Tibial nerve (tissue), 4 donors: ENCODE results near the gene FRAS1. TPM values are rescaled to one million over a fixed set of nuclear protein-coding genes. Genes with fewer than 3 reads are reported as not detected.
"Not testable (repeated sequence)": the region's sequence is repeated elsewhere in the genome, so short reads cannot be mapped to it uniquely, and the experiment has no call there.

ENCODE experiments used
- DNase-seq, 2 donors: peaks; one replicate each; pipeline ENCODE4 v3.0.0-alpha.2; 2019; ENCODE audit warnings: low spot score in 2 of 2
- H3K27ac ChIP-seq, 4 donors: fragments of 200-600 bp; sonication (generic) in 3 of 4; one replicate each; pipeline ENCODE4 v1.5.1; 2017 to 2019; ENCODE audit warnings: mild to moderate bottlenecking in 1 of 4
- H3K27me3 ChIP-seq, 2 donors: fragments of 200-600 bp; sonication (generic) in 1 of 2; one replicate each; pipeline versions ENCODE4 v1.5.1 to v1.6.0; 2017 to 2019
- H3K36me3 ChIP-seq, 3 donors: fragments of 200-600 bp; sonication (generic); one replicate each; pipeline ENCODE4 v1.5.1; 2018 to 2019
- H3K4me1 ChIP-seq, 4 donors: fragments of 200-600 bp; sonication (generic) in 3 of 4; one replicate each; pipeline ENCODE4 v1.5.1; 2017 to 2019
- H3K4me3 ChIP-seq, 4 donors: fragments of 200-600 bp; sonication (generic) in 3 of 4; one replicate each; pipeline ENCODE4 v1.5.1; 2017 to 2019; ENCODE audit warnings: mild to moderate bottlenecking in 1 of 4, moderate library complexity in 1 of 4
- H3K9me3 ChIP-seq, 4 donors: fragments of 200-600 bp; sonication (generic) in 3 of 4; one replicate each; pipeline ENCODE4 v1.5.1; 2017 to 2019
- CTCF ChIP-seq, 5 experiments: fragments of 200-600 bp in 3 of 5; fragments of 450-650 bp in 2 of 5; sonication (generic) in 3 of 5; IDR thresholded peaks; one replicate each; pipeline ENCODE4 v1.5.1; 2016 to 2019; ENCODE audit warnings: antibody characterized with exemption in 5 of 5, mild to moderate bottlenecking in 3 of 5, moderate library complexity in 2 of 5
- EP300 ChIP-seq, 2 donors: sonication (generic); formaldehyde crosslinking; IDR thresholded peaks; one replicate each; pipeline ENCODE4 v1.6.1; 2017; ENCODE audit warnings: antibody characterized with exemption in 2 of 2, mild to moderate bottlenecking in 1 of 2
- POLR2A ChIP-seq, 2 donors: fragments of 450-650 bp; IDR thresholded peaks; one replicate each; pipeline ENCODE4 v1.6.1; 2017; ENCODE audit warnings: antibody characterized with exemption in 2 of 2, mild to moderate bottlenecking in 2 of 2, moderate library complexity in 2 of 2
- WGBS, 2 donors: methylation state at CpG; one replicate each; pipeline ENCODE4 v1.1.5; 2018; 5-methylcytosine and 5-hydroxymethylcytosine counted together
- total RNA-seq, 4 donors: library from RNA; depleted of rRNA; stranded (reverse); fragments of >200 nt; gene quantifications; one replicate each; pipeline ENCODE4 v1.1.0, GENCODE V29; 2016

Gene FRAS1
- total RNA-seq, 4 donors from 2014 or later = 3.9 to 6.6 (median 5.1) TPM

GRCh38 chr4:78100060-78100459 lies 42.9 kb downstream of the FRAS1 start:
- peaks cover 0 to 18% (median 0%) of the 10 kb centered on the region in 4 donors for H3K4me1 ChIP-seq
- no peaks in the 10 kb centered on the region for H3K27me3 ChIP-seq
- H3K36me3 ChIP-seq = no peaks in the 10 kb centered on the region
- H3K27ac ChIP-seq = no peak overlapping the region
- no peak for TF ChIP-seq CTCF (IDR thresholded peaks at IDR 0.05)
- TF ChIP-seq EP300 (IDR thresholded peaks at IDR 0.05) = peak in 1 of 2 donors; percentile 42
- no peaks in the 10 kb centered on the region for H3K9me3 ChIP-seq
- H3K4me3 ChIP-seq = no peak overlapping the region
- peak in 1 of 2 donors; percentile 17 for DNase-seq

GRCh38 chr4:78119698-78120097 lies 62.6 kb downstream of the FRAS1 start:
- no peak for DNase-seq
- Histone ChIP-seq H3K27ac (no peak overlapping the region), H3K4me3 (no peak overlapping the region), H3K4me1 (no peaks in the 10 kb centered on the region), H3K27me3 (no peaks in the 10 kb centered on the region), H3K36me3 (no peaks in the 10 kb centered on the region), H3K9me3 (peaks cover 0 to 6% (median 0%) of the 10 kb centered on the region in 4 donors)
- no peak for TF ChIP-seq CTCF (IDR thresholded peaks at IDR 0.05)
- TF ChIP-seq POLR2A (IDR thresholded peaks at IDR 0.05) = no peak
- WGBS, 2 donors = 92 to 93% methylated on average over 2 of the region's 2 CpGs

- DNase-seq = no peak
- H3K4me3 ChIP-seq = no peak overlapping the region
- H3K36me3 ChIP-seq = no peaks in the 10 kb centered on the region
- no peak for TF ChIP-seq POLR2A (IDR thresholded peaks at IDR 0.05)
- no peak for TF ChIP-seq EP300 (IDR thresholded peaks at IDR 0.05)
- no peak for TF ChIP-seq CTCF (IDR thresholded peaks at IDR 0.05)
- 62 to 65% methylated on average over 4 of the region's 4 CpGs for WGBS, 2 donors
- H3K4me1 ChIP-seq = no peaks in the 10 kb centered on the region
- H3K9me3 ChIP-seq = peaks cover 0 to 6% (median 0%) of the 10 kb centered on the region in 4 donors
- H3K27me3 ChIP-seq = no peaks in the 10 kb centered on the region
- H3K27ac ChIP-seq = no peak overlapping the region
Observed at GRCh38 chr4:78120144-78120880, 63.2 kb downstream of the FRAS1 start.

GRCh38 chr4:78121338-78121904 lies 64.3 kb downstream of the FRAS1 start:
- peaks cover 0 to 6% (median 0%) of the 10 kb centered on the region in 4 donors for H3K9me3 ChIP-seq
- no peak overlapping the region for H3K27ac ChIP-seq
- H3K36me3 ChIP-seq = no peaks in the 10 kb centered on the region
- no peak for TF ChIP-seq CTCF (IDR thresholded peaks at IDR 0.05)
- no peak for TF ChIP-seq EP300 (IDR thresholded peaks at IDR 0.05)
- no peak for TF ChIP-seq POLR2A (IDR thresholded peaks at IDR 0.05)
- 64 to 68% methylated on average over 4 of the region's 4 CpGs for WGBS, 2 donors
- no peak overlapping the region for H3K4me3 ChIP-seq
- DNase-seq = no peak
- H3K4me1 ChIP-seq = no peaks in the 10 kb centered on the region
- no peaks in the 10 kb centered on the region for H3K27me3 ChIP-seq

GRCh38 chr4:78125834-78126331 lies 68.8 kb downstream of the FRAS1 start:
- H3K36me3 ChIP-seq, H3K9me3 ChIP-seq, H3K27ac ChIP-seq, H3K4me1 ChIP-seq, H3K27me3 ChIP-seq, H3K4me3 ChIP-seq, DNase-seq: not testable (repeated sequence)
- WGBS, 2 donors = 45 to 46% methylated on average over 4 of the region's 6 CpGs
